Prostate gland (tissue), 2 donors: ENCODE data around the gene BGLAP.

Experiments
- CTCF ChIP-seq, 4 experiments: fragments of 200-600 bp in 2 of 4; fragments of 450-650 bp in 2 of 4; sonication (generic) in 2 of 4; IDR thresholded peaks; 1 replicate in 3 of 4; 2 replicates in 1 of 4; pipeline ENCODE4 v1.5.1; 2016 to 2019; ENCODE audit warnings: antibody characterized with exemption in 4 of 4, mild to moderate bottlenecking in 2 of 4, moderate library complexity in 2 of 4
- POLR2A ChIP-seq: fragments of 450-650 bp; IDR thresholded peaks from one replicate; pipeline ENCODE4 v1.6.1; 2016; ENCODE audit warnings: antibody characterized with exemption, mild to moderate bottlenecking
- POLR2AphosphoS5 ChIP-seq: sonication (generic); formaldehyde crosslinking; IDR thresholded peaks from one replicate; pipeline ENCODE4 v1.6.1; 2017; ENCODE audit warnings: antibody characterized with exemption

DNA sequence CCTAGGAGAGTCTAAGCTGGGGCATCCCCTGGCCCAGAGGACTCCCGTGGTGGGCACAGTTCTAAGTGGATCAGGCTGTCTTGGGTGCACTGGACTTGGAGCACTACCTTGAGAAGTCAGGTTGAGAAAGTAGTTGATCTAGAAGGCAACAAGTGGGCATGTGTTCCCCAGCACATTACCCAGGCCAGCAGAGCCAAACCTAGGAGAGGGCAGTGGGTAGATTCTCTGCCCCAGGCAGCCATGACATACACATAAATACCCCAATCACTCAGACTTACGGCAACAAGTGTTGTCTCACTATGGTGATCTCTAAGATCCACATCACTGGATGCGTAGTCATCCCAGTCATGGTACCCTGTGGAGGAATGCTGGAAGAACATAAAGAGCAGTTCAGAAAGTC, 30.7 kb upstream of the BGLAP start:
- TF ChIP-seq CTCF (IDR thresholded peaks at IDR 0.05) (no peak), POLR2A (no peak), POLR2AphosphoS5 (no peak)
